Mesendoderm (in vitro differentiated cells): ENCODE measurements around the gene CTNNA1.
"Not testable (repeated sequence)": the region's sequence is repeated elsewhere in the genome, so short reads cannot be mapped to it uniquely, and the experiment has no call there.

Experiments used
- DNase-seq: peaks from one replicate; pipeline ENCODE4 v3.0.0; 2013
- H2AK5ac ChIP-seq: 2 replicates; pipeline ENCODE4 v1.6.1; 2013; ENCODE audit warnings: low read length, inconsistent platforms
- H2BK120ac ChIP-seq: 2 replicates; pipeline ENCODE4 v1.6.1; 2013; ENCODE audit warnings: low read depth, mild to moderate bottlenecking, low read length, moderate library complexity, mixed read lengths
- H2BK15ac ChIP-seq: replicated peaks from 2 replicates; pipeline ENCODE4 v1.6.1; 2013; ENCODE audit warnings: low read depth, mild to moderate bottlenecking, moderate library complexity
- H2BK5ac ChIP-seq: 2 replicates; pipeline ENCODE4 v1.6.1; 2013; ENCODE audit warnings: low read length, inconsistent platforms
- H3K18ac ChIP-seq: 2 replicates; pipeline ENCODE4 v1.6.1; 2013; ENCODE audit warnings: mild to moderate bottlenecking, low read length, mixed read lengths
- H3K23ac ChIP-seq: one replicate; pipeline ENCODE4 v1.6.1; 2013; ENCODE audit warnings: low read length
- H3K27ac ChIP-seq: 2 replicates; pipeline ENCODE4 v1.5.1; 2013; ENCODE audit warnings: low read depth, mild to moderate bottlenecking, inconsistent platforms, low read length, moderate library complexity
- H3K27me3 ChIP-seq: 2 replicates; pipeline ENCODE4 v1.6.1; 2013; ENCODE audit warnings: low read length, control low read depth, mild to moderate bottlenecking, inconsistent platforms; ENCODE audit not compliant: insufficient read depth, poor library complexity
- H3K36me3 ChIP-seq: 2 replicates; pipeline ENCODE4 v1.6.1; 2013; ENCODE audit warnings: low read length, inconsistent platforms; ENCODE audit not compliant: control insufficient read depth, insufficient read depth
- H3K4ac ChIP-seq: one replicate; pipeline ENCODE4 v1.6.1; 2013; ENCODE audit warnings: low read depth, mild to moderate bottlenecking, low read length, moderate library complexity
- H3K4me1 ChIP-seq: 2 replicates; pipeline ENCODE4 v1.6.1; 2013; ENCODE audit warnings: low read depth, low read length, inconsistent platforms; ENCODE audit not compliant: control insufficient read depth
- H3K4me2 ChIP-seq: 2 replicates; pipeline ENCODE4 v1.6.1; 2013; ENCODE audit warnings: low read length
- H3K4me3 ChIP-seq: 2 replicates; pipeline ENCODE4 v1.5.1; 2013; ENCODE audit warnings: mild to moderate bottlenecking, low read length
- H3K56ac ChIP-seq: one replicate; pipeline ENCODE4 v1.6.1; 2013; ENCODE audit warnings: low read length
- H3K79me1 ChIP-seq: 2 replicates; pipeline ENCODE4 v1.6.1; 2013; ENCODE audit warnings: low read length, inconsistent platforms
- H3K79me2 ChIP-seq: 2 replicates; pipeline ENCODE4 v1.6.1; 2013; ENCODE audit warnings: mild to moderate bottlenecking, low read length; ENCODE audit not compliant: control insufficient read depth, insufficient read depth
- H3K9ac ChIP-seq: 2 replicates; pipeline ENCODE4 v1.6.1; 2013; ENCODE audit warnings: low read length, inconsistent platforms
- H4K5ac ChIP-seq: one replicate; pipeline ENCODE4 v1.6.1; 2013; ENCODE audit warnings: low read length
- H4K8ac ChIP-seq: one replicate; pipeline ENCODE4 v1.6.1; 2013; ENCODE audit warnings: low read depth, mild to moderate bottlenecking, control low read depth, low read length, moderate library complexity
- WGBS: extraction: QIAGEN DNeasy Blood & Tissue Kit; methylation state at CpG from one replicate; pipeline ENCODE4 v1.1.7; 2013; ENCODE audit warnings: low lambda C conversion rate, missing lambda C conversion rate; ENCODE audit not compliant: insufficient coverage; ENCODE audit errors: extremely low coverage; 5-methylcytosine and 5-hydroxymethylcytosine counted together

Gene CTNNA1

GRCh38 chr5:138832218-138832617 lies 79.0 kb downstream of the CTNNA1 start:
- Histone ChIP-seq H3K9ac (no peak overlapping the region), H3K4ac (no peak overlapping the region), H3K23ac (no peak overlapping the region), H3K56ac (no peak overlapping the region), H3K4me2 (no peak overlapping the region), H4K8ac (no peak overlapping the region), H2BK120ac (no peak overlapping the region), H3K4me1 (no peaks in the 10 kb centered on the region), H3K79me1 (peaks cover 8% of the 10 kb centered on the region), H3K18ac (no peak overlapping the region), H2BK5ac (no peak overlapping the region), H3K79me2 (peaks cover 6% of the 10 kb centered on the region), H4K5ac (no peak overlapping the region), H3K4me3 (no peak overlapping the region), H3K27me3 (no peaks in the 10 kb centered on the region), H3K36me3 (peaks cover 2% of the 10 kb centered on the region), H2BK15ac (no peak overlapping the region), H3K27ac (no peak overlapping the region), H2AK5ac (no peak overlapping the region)
- no CpG with 5 or more reads among the region's 2 CpGs for WGBS
- DNase-seq = no peak

GRCh38 chr5:138833080-138833479 lies 79.9 kb downstream of the CTNNA1 start:
- Histone ChIP-seq H3K79me2 (peaks cover 4% of the 10 kb centered on the region), H2BK120ac (no peak overlapping the region), H3K27ac (no peak overlapping the region), H3K18ac (no peak overlapping the region), H2BK5ac (no peak overlapping the region), H3K4me2 (no peak overlapping the region), H3K4me1 (no peaks in the 10 kb centered on the region), H4K8ac (no peak overlapping the region), H3K27me3 (no peaks in the 10 kb centered on the region), H3K23ac (no peak overlapping the region), H3K79me1 (peaks cover 8% of the 10 kb centered on the region), H3K9ac (no peak overlapping the region), H4K5ac (no peak overlapping the region), H3K36me3 (no peaks in the 10 kb centered on the region), H3K4ac (no peak overlapping the region), H2AK5ac (no peak overlapping the region), H2BK15ac (no peak overlapping the region), H3K56ac (no peak overlapping the region), H3K4me3 (no peak overlapping the region)
- DNase-seq = no peak
- no CpG with 5 or more reads among the region's 2 CpGs for WGBS

DNA sequence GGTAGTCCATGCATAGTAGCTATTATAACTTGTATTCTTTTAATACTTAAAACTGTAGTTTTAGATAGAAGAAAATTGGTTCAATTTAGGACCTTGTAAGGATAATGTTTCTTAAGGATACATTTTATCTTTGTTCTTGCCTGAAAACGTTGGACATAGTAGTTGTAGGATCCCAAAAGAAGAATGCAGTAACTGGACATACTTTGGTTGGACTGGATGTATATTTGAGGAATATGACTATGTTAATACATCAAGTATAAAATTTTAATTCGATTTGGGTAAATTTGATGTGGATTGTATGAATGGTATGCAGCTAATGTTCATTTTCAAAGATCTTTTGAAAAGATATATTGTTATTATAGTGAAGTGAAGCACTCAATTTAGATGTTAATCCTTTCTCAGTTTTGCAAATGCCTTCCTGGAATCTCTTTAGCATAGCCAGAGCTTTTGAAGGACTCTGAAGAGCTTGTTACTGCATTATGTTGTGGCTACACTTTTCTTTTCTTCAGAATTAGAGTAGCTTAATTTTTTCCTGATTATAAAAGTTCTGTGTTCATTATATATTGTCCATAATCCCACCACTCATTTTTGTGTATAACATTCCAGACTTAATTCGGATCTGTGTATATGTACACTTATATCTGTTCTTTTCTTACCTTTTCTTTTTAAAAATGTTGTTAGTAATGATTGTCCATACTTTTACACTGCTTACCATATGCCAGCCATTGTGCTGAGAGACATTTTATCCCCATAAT lies 80.7 kb downstream of the CTNNA1 start:
- no peak overlapping the region for H3K4me3 ChIP-seq
- H2BK15ac ChIP-seq = no peak overlapping the region
- no peak overlapping the region for H4K8ac ChIP-seq
- H4K5ac ChIP-seq = no peak overlapping the region
- 100% methylated on average over 1 of the region's 3 CpGs for WGBS
- no peak overlapping the region for H3K9ac ChIP-seq
- H3K36me3 ChIP-seq = no peaks in the 10 kb centered on the region
- H2BK5ac ChIP-seq = no peak overlapping the region
- no peaks in the 10 kb centered on the region for H3K27me3 ChIP-seq
- no peak overlapping the region for H3K4ac ChIP-seq
- H2BK120ac ChIP-seq = no peak overlapping the region
- no peak overlapping the region for H3K4me2 ChIP-seq
- no peak for DNase-seq
- no peak overlapping the region for H3K23ac ChIP-seq
- no peak overlapping the region for H2AK5ac ChIP-seq
- H3K79me1 ChIP-seq = peaks cover 8% of the 10 kb centered on the region
- H3K4me1 ChIP-seq = no peaks in the 10 kb centered on the region
- H3K56ac ChIP-seq = no peak overlapping the region
- H3K27ac ChIP-seq = no peak overlapping the region
- H3K79me2 ChIP-seq = peaks cover 4% of the 10 kb centered on the region
- no peak overlapping the region for H3K18ac ChIP-seq

GRCh38 chr5:138834853-138835252 lies 81.6 kb downstream of the CTNNA1 start:
- not testable (repeated sequence) for H3K18ac ChIP-seq, H3K36me3 ChIP-seq, H4K5ac ChIP-seq, H3K4ac ChIP-seq, H3K27me3 ChIP-seq, H3K9ac ChIP-seq, H2AK5ac ChIP-seq, H3K79me2 ChIP-seq, H2BK15ac ChIP-seq, H3K4me3 ChIP-seq, H3K56ac ChIP-seq, H3K4me2 ChIP-seq, H3K23ac ChIP-seq, H2BK120ac ChIP-seq, DNase-seq, H3K4me1 ChIP-seq, H4K8ac ChIP-seq, H3K27ac ChIP-seq, H2BK5ac ChIP-seq
- WGBS = no CpG with 5 or more reads among the region's 6 CpGs
- H3K79me1 ChIP-seq = peaks cover 11% of the 10 kb centered on the region

DNA sequence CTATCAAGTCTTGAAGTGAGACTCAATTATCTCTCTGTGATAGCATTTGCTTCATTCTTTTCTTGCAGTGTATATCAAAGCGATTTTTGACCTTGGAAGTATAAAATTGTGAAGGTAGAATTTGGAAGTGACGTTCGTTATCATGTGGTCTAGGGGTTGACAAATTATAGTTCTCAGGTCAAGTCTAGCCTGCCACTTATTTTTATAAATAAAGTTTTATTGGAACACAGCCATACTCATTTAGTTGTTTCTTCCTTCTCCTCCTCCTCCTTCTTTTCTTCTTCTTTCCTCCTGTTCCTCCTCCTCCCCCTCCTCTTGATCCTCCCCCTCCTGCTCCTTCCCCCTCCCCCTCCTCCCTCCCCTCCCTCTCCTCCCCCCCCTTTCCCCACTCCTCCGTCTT lies 83.9 kb downstream of the CTNNA1 start:
- WGBS = no CpG with 5 or more reads among the region's 4 CpGs
- Histone ChIP-seq H3K4ac (no peak overlapping the region), H4K5ac (no peak overlapping the region), H3K79me1 (peaks cover 14% of the 10 kb centered on the region), H3K23ac (no peak overlapping the region), H2BK120ac (no peak overlapping the region), H2BK5ac (no peak overlapping the region), H3K4me2 (no peak overlapping the region), H4K8ac (no peak overlapping the region), H3K27me3 (no peaks in the 10 kb centered on the region), H3K18ac (no peak overlapping the region), H3K56ac (no peak overlapping the region), H3K9ac (no peak overlapping the region), H2BK15ac (no peak overlapping the region), H3K4me1 (no peaks in the 10 kb centered on the region), H3K79me2 (peaks cover 13% of the 10 kb centered on the region), H3K27ac (no peak overlapping the region), H3K4me3 (no peak overlapping the region), H3K36me3 (no peaks in the 10 kb centered on the region), H2AK5ac (no peak overlapping the region)
- DNase-seq = no peak

GRCh38 chr5:138840103-138840502 lies 86.9 kb downstream of the CTNNA1 start:
- Histone ChIP-seq H4K5ac (no peak overlapping the region), H4K8ac (no peak overlapping the region), H3K4me3 (no peak overlapping the region), H3K79me1 (peaks cover 16% of the 10 kb centered on the region), H3K4me1 (no peaks in the 10 kb centered on the region), H3K9ac (no peak overlapping the region), H3K27me3 (no peaks in the 10 kb centered on the region), H3K4ac (no peak overlapping the region), H3K56ac (no peak overlapping the region), H2AK5ac (no peak overlapping the region), H3K27ac (no peak overlapping the region), H2BK5ac (no peak overlapping the region), H2BK15ac (no peak overlapping the region), H3K4me2 (no peak overlapping the region), H2BK120ac (no peak overlapping the region), H3K18ac (no peak overlapping the region), H3K23ac (no peak overlapping the region), H3K36me3 (no peaks in the 10 kb centered on the region), H3K79me2 (peaks cover 18% of the 10 kb centered on the region)
- DNase-seq = no peak
- 100% methylated on average over 1 of the region's 3 CpGs for WGBS
